ENCODE results near the gene JPH4. TPM values are rescaled to one million over a fixed set of nuclear protein-coding genes. Genes with fewer than 3 reads are reported as not detected.

Gene JPH4
- total RNA-seq, 1 experiment from 2014 or later: 6.8 TPM

DNA sequence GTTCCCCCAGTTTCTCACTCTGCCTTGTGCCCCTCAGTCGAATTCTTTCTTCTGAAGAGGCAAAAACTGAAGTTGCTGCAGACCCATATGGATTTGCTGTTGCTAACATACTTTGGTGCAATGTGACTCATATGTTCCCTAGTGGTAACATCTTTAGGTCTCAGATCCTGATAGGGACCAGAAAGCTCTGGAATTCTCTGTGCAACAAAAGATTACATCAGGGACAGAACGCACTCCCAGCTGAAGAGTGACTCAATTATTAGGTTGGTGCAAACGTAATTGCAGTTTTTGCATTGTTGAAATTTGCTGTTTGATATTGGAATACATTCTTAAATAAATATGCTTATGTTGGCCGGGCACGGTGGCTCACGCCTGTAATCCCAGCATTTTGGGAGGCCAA, 49.4 kb upstream of the JPH4 start:
- no peak for DNase-seq
- Histone ChIP-seq H3K18ac (ENCODE audit: insufficient read length, low read depth, low read length) (no peak overlapping the region), H3T11ph (ENCODE audit: low read length) (no peak overlapping the region), H3K4me2 (ENCODE audit: insufficient read depth, insufficient read length, low read length) (no peak overlapping the region), H3K14ac (ENCODE audit: insufficient read depth, low read length) (no peak overlapping the region), H3K27me3 (ENCODE audit: insufficient read depth, low read length) (no peaks in the 10 kb centered on the region), H3K9ac (ENCODE audit: extremely low read depth, insufficient read length, low read length) (no peak overlapping the region), H3K23me2 (ENCODE audit: insufficient read length, low read depth, low read length, poor library complexity, severe bottlenecking) (no peaks in the 10 kb centered on the region), H2BK12ac (ENCODE audit: insufficient read length, low read depth, low read length) (no peak overlapping the region), H2BK15ac (ENCODE audit: low read depth, low read length) (no peak overlapping the region), H3K79me1 (ENCODE audit: insufficient read depth, low read depth, low read length, poor library complexity, severe bottlenecking) (no peaks in the 10 kb centered on the region), H2BK20ac (ENCODE audit: low read depth, low read length, poor library complexity, severe bottlenecking) (no peak overlapping the region), H3K4ac (ENCODE audit: low read depth, low read length) (no peak overlapping the region), H3K4me1 (ENCODE audit: insufficient read depth, low read length) (0 out of 2 replicates have a peak, but pooled peaks cover 2% of the 10 kb centered on the region), H2AK5ac (ENCODE audit: insufficient read length, low read length) (no peak overlapping the region), H3K27ac (ENCODE audit: insufficient read length, low read depth, low read length) (no peak overlapping the region), H4K20me1 (ENCODE audit: control insufficient read depth, insufficient read depth, insufficient read length) (no peaks in the 10 kb centered on the region), H3K9me3 (ENCODE audit: control insufficient read depth, low read depth, low read length) (peaks cover 20% of the 10 kb centered on the region), H2BK5ac (ENCODE audit: insufficient read length, low read length) (no peak overlapping the region), H4K91ac (ENCODE audit: insufficient read length, low read depth, low read length) (no peak overlapping the region), H3K79me2 (ENCODE audit: insufficient read depth, low read length) (no peaks in the 10 kb centered on the region), H3K56ac (ENCODE audit: insufficient read length, low read depth, low read length) (no peak overlapping the region), H4K5ac (ENCODE audit: insufficient read length, low read depth, low read length) (no peak overlapping the region), H2BK120ac (ENCODE audit: low read depth, low read length, poor library complexity, severe bottlenecking) (no peak overlapping the region), H2AFZ (ENCODE audit: low read length) (no peak overlapping the region), H4K8ac (replicated peaks; ENCODE audit: insufficient read length, low read depth, low read length) (no peak overlapping the region), H3K23ac (ENCODE audit: insufficient read length, low read depth, low read length) (no peak overlapping the region)
- no CpG with 5 or more reads among the region's 6 CpGs for WGBS (ENCODE audit: extremely low coverage, insufficient read length, low lambda C conversion rate)
- no peak overlapping the region for H3K4me3 Mint-ChIP-seq
- TF ChIP-seq, protein P1, sequence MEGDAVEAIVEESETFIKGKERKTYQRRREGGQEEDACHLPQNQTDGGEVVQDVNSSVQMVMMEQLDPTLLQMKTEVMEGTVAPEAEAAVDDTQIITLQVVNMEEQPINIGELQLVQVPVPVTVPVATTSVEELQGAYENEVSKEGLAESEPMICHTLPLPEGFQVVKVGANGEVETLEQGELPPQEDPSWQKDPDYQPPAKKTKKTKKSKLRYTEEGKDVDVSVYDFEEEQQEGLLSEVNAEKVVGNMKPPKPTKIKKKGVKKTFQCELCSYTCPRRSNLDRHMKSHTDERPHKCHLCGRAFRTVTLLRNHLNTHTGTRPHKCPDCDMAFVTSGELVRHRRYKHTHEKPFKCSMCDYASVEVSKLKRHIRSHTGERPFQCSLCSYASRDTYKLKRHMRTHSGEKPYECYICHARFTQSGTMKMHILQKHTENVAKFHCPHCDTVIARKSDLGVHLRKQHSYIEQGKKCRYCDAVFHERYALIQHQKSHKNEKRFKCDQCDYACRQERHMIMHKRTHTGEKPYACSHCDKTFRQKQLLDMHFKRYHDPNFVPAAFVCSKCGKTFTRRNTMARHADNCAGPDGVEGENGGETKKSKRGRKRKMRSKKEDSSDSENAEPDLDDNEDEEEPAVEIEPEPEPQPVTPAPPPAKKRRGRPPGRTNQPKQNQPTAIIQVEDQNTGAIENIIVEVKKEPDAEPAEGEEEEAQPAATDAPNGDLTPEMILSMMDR (conservative IDR thresholded peaks at IDR 0.05): no peak
- peaks cover 0 to 12% (median 0%) of the 10 kb centered on the region in 3 experiments; a peak in 4 of 7 replicates for H3K36me3 Mint-ChIP-seq (ENCODE audit: insufficient read depth in 1 of 3, low read depth in 3 of 3)
- H3K27ac Mint-ChIP-seq: no peak overlapping the region
- peaks cover 9 to 11% of the 10 kb centered on the region in 2 experiments for H3K4me1 Mint-ChIP-seq
- peaks cover 37 to 39% of the 10 kb centered on the region in 2 experiments for H3K9me3 Mint-ChIP-seq
- no peaks in the 10 kb centered on the region; the same call in none of the 2 replicates for H3K27me3 Mint-ChIP-seq (ENCODE audit: low read depth)

Measured in H9 (cell line).